OCI-M2 (cell line): ENCODE data around the gene EFCAB6.

ENCODE experiments used
- DNase-seq: peaks from one replicate; lab custom pipeline; 2025; ENCODE audit not compliant: unreplicated experiment; lab: John Stamatoyannopoulos, UW

Gene EFCAB6

GRCh38 chr22:43488031-43488866 is 323.9 kb downstream of the EFCAB6 start:
- no peak for DNase-seq

GRCh38 chr22:43487311-43488030 is 324.6 kb downstream of the EFCAB6 start:
- no peak for DNase-seq

GRCh38 chr22:43485502-43486089 is 326.5 kb downstream of the EFCAB6 start:
- no peak for DNase-seq

GRCh38 chr22:43484227-43484626 is 327.9 kb downstream of the EFCAB6 start:
- no peak for DNase-seq

GRCh38 chr22:43483669-43484068 is 328.4 kb downstream of the EFCAB6 start:
- no peak for DNase-seq

- no peak for DNase-seq
Observed at GRCh38 chr22:43483266-43483665, 328.8 kb downstream of the EFCAB6 start.

GRCh38 chr22:43482318-43482625 is 329.8 kb downstream of the EFCAB6 start:
- no peak for DNase-seq

- no peak for DNase-seq
Observed at GRCh38 chr22:43481568-43482317, 330.4 kb downstream of the EFCAB6 start.

- no peak for DNase-seq
Observed at GRCh38 chr22:43479962-43480361, 332.1 kb downstream of the EFCAB6 start.

GRCh38 chr22:43479301-43479950 is 332.7 kb downstream of the EFCAB6 start:
- no peak for DNase-seq
